A549 (cell line): Measurements from ENCODE around the gene XPNPEP2. TPM values are rescaled to one million over a fixed set of nuclear protein-coding genes. Genes with fewer than 3 reads are reported as not detected.

Experiments
- ATAC-seq, 2 experiments: fragments of 200-7000 bp in 1 of 2; fragments of >200 bp in 1 of 2; cut with Nextera tagmentation in 1 of 2; cut with Tn5 transposase in 1 of 2; 3 replicates each; pipeline versions ENCODE4 v1.8.0 to v1.9.1; 2018 to 2020; ENCODE audit warnings: mild to moderate bottlenecking in 1 of 2, moderate library complexity in 1 of 2
- CTCF ChIA-PET: fragments of 300-600 bp; sonication (Branson Sonifier 250); formaldehyde crosslinking; extraction: SDS; loops from one replicate; lab custom pipeline; 2021; ENCODE audit warnings: antibody characterized with exemption, inconsistent platforms; lab: Yijun Ruan, JAX
- POLR2A ChIA-PET: fragments of 350-600 bp; formaldehyde crosslinking; extraction: SDS; loops from one replicate; lab custom pipeline; 2021; ENCODE audit warnings: antibody characterized with exemption, inconsistent platforms; lab: Yijun Ruan, JAX
- DNase-seq, 2 experiments: peaks; one replicate each; pipeline versions ENCODE4 v3.0.0 to v3.0.0-alpha.2; 2011 to 2016; ENCODE audit warnings: low read depth in 1 of 2, low spot score in 1 of 2
- FAIRE-seq: peaks from 2 replicates; lab custom pipeline; 2011; peaks lifted over from hg19 to GRCh38; lab: Jason Lieb, UNC
- H3K27ac ChIP-seq, 2 experiments: fragments of >200 bp; sonication (Bioruptor Twin); formaldehyde crosslinking; 3 replicates each; pipeline ENCODE4 v1.5.1; 2016 to 2017
- H3K4me1 ChIP-seq: fragments of >200 bp; sonication (Bioruptor Twin); formaldehyde crosslinking; 3 replicates; pipeline ENCODE4 v1.6.1; 2016
- H3K4me2 ChIP-seq: fragments of >200 bp; sonication (Bioruptor Twin); formaldehyde crosslinking; 3 replicates; pipeline ENCODE4 v1.6.1; 2016
- H3K4me3 ChIP-seq: fragments of >200 bp; sonication (Bioruptor Twin); formaldehyde crosslinking; 3 replicates; pipeline ENCODE4 v1.5.1; 2016
- H3K9me3 ChIP-seq: fragments of >200 bp; sonication (Bioruptor Twin); formaldehyde crosslinking; 3 replicates; pipeline ENCODE4 v1.6.1; 2016
- BHLHE40 ChIP-seq: IDR thresholded peaks from 2 replicates; pipeline ENCODE4 v1.6.1; 2012; ENCODE audit warnings: low read depth, low read length, inconsistent platforms
- CBX8 ChIP-seq: fragments of 200-600 bp; sonication (generic); IDR thresholded peaks from 2 replicates; pipeline ENCODE4 v1.6.1; 2016
- CEBPB ChIP-seq, 2 experiments: fragments of >200 bp in 1 of 2; sonication (Bioruptor Twin) in 1 of 2; formaldehyde crosslinking in 1 of 2; IDR thresholded peaks; 2 replicates each; pipeline ENCODE4 v1.6.1; 2012 to 2016
- CHD4 ChIP-seq: fragments of 200-600 bp; sonication (generic); IDR thresholded peaks from 2 replicates; pipeline ENCODE4 v1.6.1; 2016; ENCODE audit warnings: antibody characterized with exemption, mild to moderate bottlenecking, borderline replicate concordance
- EHF ChIP-seq: fragments of 250-450 bp; sonication (Bioruptor Pico); IDR thresholded peaks from 2 replicates; pipeline ENCODE4 v1.5.0; 2020; ENCODE audit warnings: mild to moderate bottlenecking
- EHMT2 ChIP-seq: fragments of 200-600 bp; sonication (generic); IDR thresholded peaks from 2 replicates; pipeline ENCODE4 v1.6.1; 2016; ENCODE audit warnings: antibody characterized with exemption, low read depth, mild to moderate bottlenecking, moderate library complexity
- EP300 ChIP-seq, 2 experiments: fragments of >200 bp; sonication (Bioruptor Twin); formaldehyde crosslinking; IDR thresholded peaks; 2 replicates in 1 of 2; 3 replicates in 1 of 2; pipeline ENCODE4 v1.6.1; 2016 to 2017
- ESRRA ChIP-seq: fragments of 150-350 bp; IDR thresholded peaks from 2 replicates; pipeline ENCODE4 v1.6.1; 2014; ENCODE audit warnings: mild to moderate bottlenecking, low read length, borderline replicate concordance
- FOSL2 ChIP-seq, 2 experiments: fragments of 450-650 bp in 1 of 2; fragments of >200 bp in 1 of 2; sonication (Bioruptor Twin) in 1 of 2; formaldehyde crosslinking; IDR thresholded peaks; 2 replicates each; pipeline versions ENCODE4 v1.5.0 to v1.6.1; 2016 to 2020; ENCODE audit warnings: mild to moderate bottlenecking in 1 of 2, moderate library complexity in 1 of 2
- HMGXB4 ChIP-seq: fragments of 250-450 bp; sonication (Bioruptor Pico); IDR thresholded peaks from 2 replicates; pipeline ENCODE4 v1.5.0; 2021; ENCODE audit warnings: mild to moderate bottlenecking, moderate library complexity, borderline replicate concordance
- KDM5A ChIP-seq: fragments of 200-600 bp; sonication (generic); IDR thresholded peaks from 2 replicates; pipeline ENCODE4 v1.6.1; 2016; ENCODE audit warnings: antibody characterized with exemption, mild to moderate bottlenecking
- MYC ChIP-seq: IDR thresholded peaks from 2 replicates; pipeline ENCODE4 v1.6.1; 2012; ENCODE audit warnings: mild to moderate bottlenecking, inconsistent platforms, low read length, improper control_type of control experiment, borderline replicate concordance
- PHF8 ChIP-seq: fragments of 200-600 bp; sonication (generic); IDR thresholded peaks from 2 replicates; pipeline ENCODE4 v1.6.1; 2016; ENCODE audit warnings: low read depth, mild to moderate bottlenecking, antibody characterized with exemption, moderate library complexity, borderline replicate concordance
- POLR2A ChIP-seq: IDR thresholded peaks from 2 replicates; pipeline ENCODE4 v1.6.1; 2012; ENCODE audit warnings: mild to moderate bottlenecking, low read length
- POLR2AphosphoS2 ChIP-seq: conservative IDR thresholded peaks from 2 replicates; pipeline ENCODE4 v1.6.1; 2012; ENCODE audit warnings: low read length, improper control_type of control experiment, inconsistent platforms
- RARB ChIP-seq: fragments of 250-450 bp; sonication (Bioruptor Pico); IDR thresholded peaks from 2 replicates; pipeline ENCODE4 v1.8.0; 2021; ENCODE audit warnings: mild to moderate bottlenecking, moderate library complexity
- RCOR1 ChIP-seq: fragments of 150-350 bp; IDR thresholded peaks from 2 replicates; pipeline ENCODE4 v1.6.1; 2014; ENCODE audit warnings: antibody characterized with exemption, low read length, low read depth
- RFX5 ChIP-seq: fragments of 450-650 bp; IDR thresholded peaks from 2 replicates; pipeline ENCODE4 v1.7.1; 2014; ENCODE audit warnings: antibody characterized with exemption, mild to moderate bottlenecking, moderate library complexity
- TFCP2L1 ChIP-seq: fragments of 250-450 bp; sonication (Bioruptor Pico); IDR thresholded peaks from 2 replicates; pipeline ENCODE4 v1.5.0; 2021; ENCODE audit warnings: mild to moderate bottlenecking
- ZFP36 ChIP-seq: fragments of 450-650 bp; IDR thresholded peaks from 2 replicates; pipeline ENCODE4 v1.6.1; 2014; ENCODE audit warnings: borderline replicate concordance; ENCODE audit not compliant: partially characterized antibody
- ZNF302 ChIP-seq: fragments of 250-450 bp; sonication (Bioruptor Pico); IDR thresholded peaks from 2 replicates; pipeline ENCODE4 v1.9.0; 2021; ENCODE audit warnings: inconsistent platforms, mild to moderate bottlenecking, moderate library complexity
- ZSCAN20 ChIP-seq: fragments of 250-450 bp; sonication (Bioruptor Pico); IDR thresholded peaks from 2 replicates; pipeline ENCODE4 v1.8.0; 2022; ENCODE audit warnings: mild to moderate bottlenecking, moderate library complexity
- WGBS: methylation state at CpG from one replicate; pipeline ENCODE4 v1.1.6; 2017; ENCODE audit errors: missing lambda C conversion rate; 5-methylcytosine and 5-hydroxymethylcytosine counted together
- polyA plus RNA-seq, 4 experiments: library from polyadenylated mRNA; depleted of rRNA in 3 of 4; stranded (reverse); fragments of >200 nt; fragmentation: RNase III in 1 of 4; extraction: RNeasy Plus Mini Kit Qiagen cat#74134 plus additional on column Dnase treatment in 1 of 4; gene quantifications; 2 replicates in 3 of 4; 3 replicates in 1 of 4; pipeline ENCODE4 v1.2.3, GENCODE V29; 2011 to 2017
- TF ChIP-seq, protein P1 (sequence below): fragments of 150-350 bp; IDR thresholded peaks from 2 replicates; pipeline ENCODE4 v1.6.1; 2014; ENCODE audit warnings: low read depth, mild to moderate bottlenecking, low read length
- TF ChIP-seq, protein P2 (sequence below): fragments of 450-650 bp; IDR thresholded peaks from 2 replicates; pipeline ENCODE4 v1.6.1; 2014; ENCODE audit warnings: antibody characterized with exemption
- TF ChIP-seq, protein P3 (sequence below): fragments of >200 bp; sonication (Bioruptor Twin); formaldehyde crosslinking; IDR thresholded peaks from 2 replicates; pipeline ENCODE4 v1.6.1; 2016
- TF ChIP-seq, protein P4 (sequence below): IDR thresholded peaks from 2 replicates; pipeline ENCODE4 v1.6.1; 2012

XPNPEP2 gene
- polyA plus RNA-seq, 2 of the 4 experiments (the other 2 are of a cell fraction) = not detected

DNA sequence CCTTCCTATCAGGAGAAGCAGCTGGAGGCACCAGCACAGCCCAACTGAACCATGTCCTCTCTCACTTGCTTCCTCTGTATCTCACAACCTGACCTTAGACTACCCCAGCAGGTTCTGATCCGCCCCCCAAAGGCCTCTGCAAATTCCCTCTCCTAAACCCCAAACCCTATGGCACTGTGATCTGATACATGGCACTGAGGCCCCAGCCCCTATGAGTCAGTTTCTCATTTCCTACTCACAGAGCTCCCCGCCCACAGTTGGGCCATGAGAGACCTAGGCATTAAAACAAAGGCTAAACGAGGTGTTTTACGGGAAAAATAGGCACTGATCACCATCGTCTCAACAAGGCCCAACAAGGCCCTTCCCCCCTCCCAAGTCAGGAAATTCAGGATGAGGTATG is 60.1 kb downstream of the XPNPEP2 start:
- ATAC-seq = no peak
- POLR2A ChIA-PET = no interaction called here
- TF ChIP-seq CEBPB (IDR thresholded peaks at IDR 0.05) (no peak), TFCP2L1 (no peak), ZSCAN20 (CRISPR knock-in tag) (no peak), EP300 (IDR thresholded peaks at IDR 0.05) (no peak), HMGXB4 (CRISPR knock-in tag) (no peak), MYC (no peak), EHF (CRISPR knock-in tag) (no peak), POLR2AphosphoS2 (no peak), ZFP36 (no peak), POLR2A (no peak), RARB (CRISPR knock-in tag) (no peak)
- TF ChIP-seq, protein P1, sequence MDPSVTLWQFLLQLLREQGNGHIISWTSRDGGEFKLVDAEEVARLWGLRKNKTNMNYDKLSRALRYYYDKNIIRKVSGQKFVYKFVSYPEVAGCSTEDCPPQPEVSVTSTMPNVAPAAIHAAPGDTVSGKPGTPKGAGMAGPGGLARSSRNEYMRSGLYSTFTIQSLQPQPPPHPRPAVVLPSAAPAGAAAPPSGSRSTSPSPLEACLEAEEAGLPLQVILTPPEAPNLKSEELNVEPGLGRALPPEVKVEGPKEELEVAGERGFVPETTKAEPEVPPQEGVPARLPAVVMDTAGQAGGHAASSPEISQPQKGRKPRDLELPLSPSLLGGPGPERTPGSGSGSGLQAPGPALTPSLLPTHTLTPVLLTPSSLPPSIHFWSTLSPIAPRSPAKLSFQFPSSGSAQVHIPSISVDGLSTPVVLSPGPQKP = no peak
- Histone ChIP-seq H3K4me3 (no peak overlapping the region), H3K27ac (no peak overlapping the region), H3K4me1 (no peaks in the 10 kb centered on the region), H3K9me3 (no peaks in the 10 kb centered on the region), H3K4me2 (no peak overlapping the region)
- DNase-seq = no peak
- WGBS = 87% methylated on average over 5 of the region's 5 CpGs
- CTCF ChIA-PET = interaction anchor here (1.3 kb wide), 1 partner anchor 11 kb away, joined by 3 read pairs; no protein-coding TSS in a partner anchor
- no peak for FAIRE-seq

- no peak for FAIRE-seq
- ChIA-PET POLR2A (no interaction called here), CTCF (interaction anchor here (1.2 to 1.3 kb wide), 2 partner anchors 12 to 260 kb away, joined by 3 read pairs; no protein-coding TSS in a partner anchor)
- no peak overlapping the region for H3K27ac ChIP-seq
- no peak for DNase-seq
- H3K4me1 ChIP-seq = no peaks in the 10 kb centered on the region
- TF ChIP-seq ESRRA (no peak), EHMT2 (no peak), CBX8 (no peak), FOSL2 (IDR thresholded peaks at IDR 0.05) (no peak), FOSL2 (CRISPR knock-in tag; IDR thresholded peaks at IDR 0.05) (no peak), RCOR1 (no peak)
- H3K4me3 ChIP-seq = no peak overlapping the region
- no peaks in the 10 kb centered on the region for H3K9me3 ChIP-seq
- no peak for ATAC-seq
- WGBS = 92% methylated on average over 4 of the region's 4 CpGs
- H3K4me2 ChIP-seq = no peak overlapping the region
Observed at GRCh38 chrX:129800186-129800585, 61.4 kb downstream of the XPNPEP2 start.

GRCh38 chrX:129802863-129803262 is 64.1 kb downstream of the XPNPEP2 start:
- WGBS = 45% methylated on average over 1 of the region's 1 CpG
- H3K4me1 ChIP-seq = no peaks in the 10 kb centered on the region
- no peak overlapping the region for H3K4me2 ChIP-seq
- POLR2A ChIA-PET = no interaction called here
- no peak for DNase-seq
- CTCF ChIA-PET = no interaction called here
- no peak for FAIRE-seq
- no peak overlapping the region for H3K27ac ChIP-seq
- no peaks in the 10 kb centered on the region for H3K9me3 ChIP-seq
- no peak overlapping the region for H3K4me3 ChIP-seq
- ATAC-seq = no peak
- TF ChIP-seq, protein P2, sequence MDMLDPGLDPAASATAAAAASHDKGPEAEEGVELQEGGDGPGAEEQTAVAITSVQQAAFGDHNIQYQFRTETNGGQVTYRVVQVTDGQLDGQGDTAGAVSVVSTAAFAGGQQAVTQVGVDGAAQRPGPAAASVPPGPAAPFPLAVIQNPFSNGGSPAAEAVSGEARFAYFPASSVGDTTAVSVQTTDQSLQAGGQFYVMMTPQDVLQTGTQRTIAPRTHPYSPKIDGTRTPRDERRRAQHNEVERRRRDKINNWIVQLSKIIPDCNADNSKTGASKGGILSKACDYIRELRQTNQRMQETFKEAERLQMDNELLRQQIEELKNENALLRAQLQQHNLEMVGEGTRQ = no peak
- TF ChIP-seq PHF8 (no peak), CEBPB (IDR thresholded peaks at IDR 0.05) (no peak), BHLHE40 (no peak), RFX5 (no peak), ZNF302 (CRISPR knock-in tag) (no peak), CHD4 (no peak), KDM5A (no peak)
- TF ChIP-seq, protein P3, sequence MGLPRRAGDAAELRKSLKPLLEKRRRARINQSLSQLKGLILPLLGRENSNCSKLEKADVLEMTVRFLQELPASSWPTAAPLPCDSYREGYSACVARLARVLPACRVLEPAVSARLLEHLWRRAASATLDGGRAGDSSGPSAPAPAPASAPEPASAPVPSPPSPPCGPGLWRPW = no peak
- TF ChIP-seq, protein P4, sequence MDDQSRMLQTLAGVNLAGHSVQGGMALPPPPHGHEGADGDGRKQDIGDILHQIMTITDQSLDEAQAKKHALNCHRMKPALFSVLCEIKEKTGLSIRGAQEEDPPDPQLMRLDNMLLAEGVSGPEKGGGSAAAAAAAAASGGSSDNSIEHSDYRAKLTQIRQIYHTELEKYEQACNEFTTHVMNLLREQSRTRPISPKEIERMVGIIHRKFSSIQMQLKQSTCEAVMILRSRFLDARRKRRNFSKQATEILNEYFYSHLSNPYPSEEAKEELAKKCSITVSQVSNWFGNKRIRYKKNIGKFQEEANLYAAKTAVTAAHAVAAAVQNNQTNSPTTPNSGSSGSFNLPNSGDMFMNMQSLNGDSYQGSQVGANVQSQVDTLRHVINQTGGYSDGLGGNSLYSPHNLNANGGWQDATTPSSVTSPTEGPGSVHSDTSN = no peak
